RWPE2 (cell line): ENCODE data around the gene NEU1.
"Not testable (repeated sequence)": the region's sequence is repeated elsewhere in the genome, so short reads cannot be mapped to it uniquely, and the experiment has no call there.

ENCODE experiments used
- ATAC-seq: fragments of 200-7000 bp; cut with Tn5 transposase; 3 replicates; pipeline ENCODE4 v1.9.1; 2021; ENCODE audit warnings: low read depth
- DNase-seq: peaks from one replicate; pipeline ENCODE4 v3.0.0-alpha.2; 2020; ENCODE audit warnings: low spot score
- H3K27ac ChIP-seq: fragments of 450-650 bp; 2 replicates; pipeline ENCODE4 v1.5.1; 2017; ENCODE audit warnings: mild to moderate bottlenecking; ENCODE audit not compliant: poor library complexity, severe bottlenecking
- H3K27me3 ChIP-seq: fragments of 250-450 bp; sonication (Bioruptor Pico); 2 replicates; pipeline ENCODE4 v1.5.1; 2021; ENCODE audit warnings: mild to moderate bottlenecking, moderate library complexity; ENCODE audit not compliant: insufficient read depth, poor library complexity, severe bottlenecking
- H3K36me3 ChIP-seq: fragments of 250-450 bp; sonication (Bioruptor Pico); 2 replicates; pipeline ENCODE4 v1.5.1; 2020; ENCODE audit warnings: low read depth, mild to moderate bottlenecking, moderate library complexity
- H3K4me1 ChIP-seq: fragments of 250-450 bp; sonication (Bioruptor Pico); 2 replicates; pipeline ENCODE4 v1.5.1; 2021; ENCODE audit warnings: mild to moderate bottlenecking, moderate library complexity; ENCODE audit not compliant: insufficient read depth, poor library complexity, severe bottlenecking
- H3K4me3 ChIP-seq: fragments of 250-450 bp; sonication (Bioruptor Pico); 2 replicates; pipeline ENCODE4 v1.5.1; 2021; ENCODE audit warnings: mild to moderate bottlenecking, moderate library complexity; ENCODE audit not compliant: severe bottlenecking
- H3K9me3 ChIP-seq: fragments of 250-450 bp; sonication (Bioruptor Pico); 2 replicates; pipeline ENCODE4 v1.5.1; 2021; ENCODE audit warnings: mild to moderate bottlenecking, moderate library complexity; ENCODE audit not compliant: severe bottlenecking
- CTCF ChIP-seq: fragments of 450-650 bp; IDR thresholded peaks from one replicate; pipeline ENCODE4 v1.5.1; 2017; ENCODE audit warnings: mild to moderate bottlenecking, moderate library complexity; ENCODE audit not compliant: poor library complexity, severe bottlenecking

Gene NEU1

GRCh38 chr6:31874836-31875572, 12.4 kb upstream of the NEU1 start:
- H3K4me3 ChIP-seq = no peak overlapping the region
- no peak overlapping the region for H3K27ac ChIP-seq
- no peaks in the 10 kb centered on the region for H3K9me3 ChIP-seq
- TF ChIP-seq CTCF = no peak
- DNase-seq = no peak
- H3K4me1 ChIP-seq = no peaks in the 10 kb centered on the region
- ATAC-seq = no peak
- peaks cover 3% of the 10 kb centered on the region; the same call in 1 of the 2 replicates for H3K36me3 ChIP-seq
- no peaks in the 10 kb centered on the region for H3K27me3 ChIP-seq

GRCh38 chr6:31874084-31874670, 11.6 kb upstream of the NEU1 start:
- no peak overlapping the region for H3K4me3 ChIP-seq
- no peaks in the 10 kb centered on the region for H3K9me3 ChIP-seq
- DNase-seq (no peak), ATAC-seq (no peak)
- H3K27ac ChIP-seq = no peak overlapping the region
- H3K27me3 ChIP-seq = no peaks in the 10 kb centered on the region
- no peaks in the 10 kb centered on the region for H3K4me1 ChIP-seq
- no peaks in the 10 kb centered on the region for H3K36me3 ChIP-seq
- TF ChIP-seq CTCF = no peak

- H3K27ac ChIP-seq = no peak overlapping the region
- no peaks in the 10 kb centered on the region for H3K27me3 ChIP-seq
- TF ChIP-seq CTCF = no peak
- DNase-seq (no peak), ATAC-seq (0 out of 3 replicates have a peak, but pooled peaks have one; percentile 27)
- no peaks in the 10 kb centered on the region for H3K4me1 ChIP-seq
- H3K4me3 ChIP-seq = no peak overlapping the region
- no peaks in the 10 kb centered on the region for H3K36me3 ChIP-seq
- H3K9me3 ChIP-seq = no peaks in the 10 kb centered on the region
These were observed 8.5 kb upstream of the NEU1 start for GRCh38 chr6:31871046-31871659.

- ATAC-seq (no peak), DNase-seq (no peak)
- Histone ChIP-seq H3K27ac (no peak overlapping the region), H3K4me1 (no peaks in the 10 kb centered on the region), H3K27me3 (no peaks in the 10 kb centered on the region), H3K4me3 (no peak overlapping the region), H3K36me3 (no peaks in the 10 kb centered on the region), H3K9me3 (no peaks in the 10 kb centered on the region)
- no peak for TF ChIP-seq CTCF
These were observed 7.8 kb upstream of the NEU1 start for GRCh38 chr6:31870385-31870921.

- no peaks in the 10 kb centered on the region for H3K4me1 ChIP-seq
- ATAC-seq (no peak), DNase-seq (no peak)
- H3K4me3 ChIP-seq = no peak overlapping the region
- H3K27ac ChIP-seq = no peak overlapping the region
- no peaks in the 10 kb centered on the region for H3K36me3 ChIP-seq
- TF ChIP-seq CTCF = no peak
- H3K27me3 ChIP-seq = no peaks in the 10 kb centered on the region
- H3K9me3 ChIP-seq = no peaks in the 10 kb centered on the region
These were observed 6.7 kb upstream of the NEU1 start for GRCh38 chr6:31869343-31869742.

GRCh38 chr6:31868658-31868971, 6.0 kb upstream of the NEU1 start:
- DNase-seq, H3K27ac ChIP-seq, H3K4me1 ChIP-seq, H3K36me3 ChIP-seq, ATAC-seq, H3K9me3 ChIP-seq, H3K27me3 ChIP-seq, H3K4me3 ChIP-seq: not testable (repeated sequence)
